ENCODE measurements around the gene PLCG1.

DNA sequence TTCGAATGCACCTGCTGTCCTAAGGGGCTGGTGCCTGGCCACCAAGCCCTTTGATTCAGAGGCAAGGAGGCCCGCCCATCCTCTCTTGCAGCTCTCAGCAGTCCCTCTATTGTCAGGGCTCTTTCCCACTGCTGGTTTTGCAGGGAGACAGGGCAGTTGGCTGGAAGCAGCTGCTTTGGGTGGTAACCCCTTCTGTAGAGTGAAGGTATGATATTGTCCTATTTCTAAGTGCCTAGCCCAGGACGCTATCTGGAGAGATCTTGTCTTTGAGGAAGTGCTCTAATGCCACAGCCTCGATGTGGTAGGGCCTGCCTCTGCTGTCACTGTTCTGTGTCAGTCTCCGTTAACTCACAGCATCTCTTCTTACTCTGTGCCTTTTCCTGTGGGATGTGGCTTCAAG, 5.6 kb downstream of the PLCG1 start:
- TF ChIP-seq, protein P1, sequence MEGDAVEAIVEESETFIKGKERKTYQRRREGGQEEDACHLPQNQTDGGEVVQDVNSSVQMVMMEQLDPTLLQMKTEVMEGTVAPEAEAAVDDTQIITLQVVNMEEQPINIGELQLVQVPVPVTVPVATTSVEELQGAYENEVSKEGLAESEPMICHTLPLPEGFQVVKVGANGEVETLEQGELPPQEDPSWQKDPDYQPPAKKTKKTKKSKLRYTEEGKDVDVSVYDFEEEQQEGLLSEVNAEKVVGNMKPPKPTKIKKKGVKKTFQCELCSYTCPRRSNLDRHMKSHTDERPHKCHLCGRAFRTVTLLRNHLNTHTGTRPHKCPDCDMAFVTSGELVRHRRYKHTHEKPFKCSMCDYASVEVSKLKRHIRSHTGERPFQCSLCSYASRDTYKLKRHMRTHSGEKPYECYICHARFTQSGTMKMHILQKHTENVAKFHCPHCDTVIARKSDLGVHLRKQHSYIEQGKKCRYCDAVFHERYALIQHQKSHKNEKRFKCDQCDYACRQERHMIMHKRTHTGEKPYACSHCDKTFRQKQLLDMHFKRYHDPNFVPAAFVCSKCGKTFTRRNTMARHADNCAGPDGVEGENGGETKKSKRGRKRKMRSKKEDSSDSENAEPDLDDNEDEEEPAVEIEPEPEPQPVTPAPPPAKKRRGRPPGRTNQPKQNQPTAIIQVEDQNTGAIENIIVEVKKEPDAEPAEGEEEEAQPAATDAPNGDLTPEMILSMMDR (IDR thresholded peaks at IDR 0.05): no peak
- TF ChIP-seq POLR2A (IDR thresholded peaks at IDR 0.05): no peak

Data from body of pancreas (tissue), 4 donors.